ENCODE measurements around the gene KAT2B. TPM values are rescaled to one million over a fixed set of nuclear protein-coding genes. Genes with fewer than 3 reads are reported as not detected.

Gene KAT2B
- total RNA-seq, 1 experiment from 2014 or later: 1.5 TPM

GRCh38 chr3:20096135-20096685 is 56.0 kb downstream of the KAT2B start:
- DNase-seq (ENCODE audit: low spot score): no peak

- no peak for DNase-seq (ENCODE audit: low spot score)
These were observed 56.8 kb downstream of the KAT2B start for GRCh38 chr3:20097015-20097414.

- DNase-seq (ENCODE audit: low spot score): no peak
These were observed 58.8 kb downstream of the KAT2B start for GRCh38 chr3:20099060-20099459.

GRCh38 chr3:20100151-20100550 is 59.9 kb downstream of the KAT2B start:
- no peak for DNase-seq (ENCODE audit: low spot score)

- DNase-seq (ENCODE audit: low spot score): no peak
These were observed 60.8 kb downstream of the KAT2B start for GRCh38 chr3:20101041-20101440.

- DNase-seq (ENCODE audit: low spot score): no peak
These were observed 63.5 kb downstream of the KAT2B start for GRCh38 chr3:20103731-20104130.

- DNase-seq (ENCODE audit: low spot score): no peak
These were observed 64.0 kb downstream of the KAT2B start for GRCh38 chr3:20104167-20104661.

GRCh38 chr3:20105513-20106280 is 65.5 kb downstream of the KAT2B start:
- DNase-seq (ENCODE audit: low spot score): no peak

GRCh38 chr3:20107722-20108121 is 67.5 kb downstream of the KAT2B start:
- no peak for DNase-seq (ENCODE audit: low spot score)

GRCh38 chr3:20108869-20109268 is 68.6 kb downstream of the KAT2B start:
- no peak for DNase-seq (ENCODE audit: low spot score)

- DNase-seq (ENCODE audit: low spot score): no peak
These were observed 70.6 kb downstream of the KAT2B start for GRCh38 chr3:20110826-20111225.

GRCh38 chr3:20111836-20112235 is 71.6 kb downstream of the KAT2B start:
- no peak for DNase-seq (ENCODE audit: low spot score)

- no peak for DNase-seq (ENCODE audit: low spot score)
These were observed 80.8 kb downstream of the KAT2B start for GRCh38 chr3:20121088-20121487.

- DNase-seq (ENCODE audit: low spot score): no peak
These were observed 82.9 kb downstream of the KAT2B start for GRCh38 chr3:20123131-20123652.

GRCh38 chr3:20125289-20125688 is 85.0 kb downstream of the KAT2B start:
- DNase-seq (ENCODE audit: low spot score): no peak

GRCh38 chr3:20125897-20126296 is 85.7 kb downstream of the KAT2B start:
- DNase-seq (ENCODE audit: low spot score): no peak

GRCh38 chr3:20128358-20128757 is 88.1 kb downstream of the KAT2B start:
- no peak for DNase-seq (ENCODE audit: low spot score)

- no peak for DNase-seq (ENCODE audit: low spot score)
These were observed 89.9 kb downstream of the KAT2B start for GRCh38 chr3:20130106-20130505.

GRCh38 chr3:20136231-20136630 is 96.0 kb downstream of the KAT2B start:
- DNase-seq (ENCODE audit: low spot score): no peak

GRCh38 chr3:20137647-20138046 is 97.4 kb downstream of the KAT2B start:
- DNase-seq (ENCODE audit: low spot score): no peak

- no peak for DNase-seq (ENCODE audit: low spot score)
These were observed 100.6 kb downstream of the KAT2B start for GRCh38 chr3:20140881-20141280.

- DNase-seq (ENCODE audit: low spot score): no peak
These were observed 101.1 kb downstream of the KAT2B start for GRCh38 chr3:20141316-20141715.

- DNase-seq (ENCODE audit: low spot score): no peak
These were observed 101.6 kb downstream of the KAT2B start for GRCh38 chr3:20141851-20142250.

All from HT-29 (cell line).